Measurements from ENCODE around the gene WASHC1. TPM values are rescaled to one million over a fixed set of nuclear protein-coding genes. Genes with fewer than 3 reads are reported as not detected.

The WASHC1 gene
- total RNA-seq, 2 experiments from 2014 or later: 20.6 to 24.1 TPM

Other genes starting within 250 kb of the WASHC1 start
- not detected for gene FOXD4, start 89.0 kb upstream of the WASHC1 start, total RNA-seq
- 10 to 100 TPM; 27.9 to 31.4 TPM for gene ZNG1A, start 149.6 kb upstream of the WASHC1 start, total RNA-seq
- 100 to 1,000 TPM; 110 to 114 TPM for gene DOCK8, start 185.4 kb upstream of the WASHC1 start, total RNA-seq